Fibroblast of villous mesenchyme (primary cell): ENCODE data around the gene AKIRIN2. TPM values are rescaled to one million over a fixed set of nuclear protein-coding genes. Genes with fewer than 3 reads are reported as not detected.

Source experiments
- DNase-seq: peaks from one replicate; pipeline ENCODE4 v3.0.0-alpha.2; 2010; ENCODE audit warnings: low read depth
- H3K4me3 ChIP-seq: 2 replicates; pipeline ENCODE4 v1.5.1; 2011; ENCODE audit warnings: low read depth, mild to moderate bottlenecking, low read length
- CTCF ChIP-seq: IDR thresholded peaks from 2 replicates; pipeline ENCODE4 v1.5.1; 2012; ENCODE audit warnings: low read depth, mild to moderate bottlenecking, low read length; ENCODE audit not compliant: insufficient read depth
- total RNA-seq: library from RNA; depleted of rRNA; stranded (reverse); fragments of >200 nt; gene quantifications from 2 replicates; pipeline ENCODE4 v1.2.3, GENCODE V29; 2012

AKIRIN2 gene
- total RNA-seq, 1 donor, result 17.7 TPM

GRCh38 chr6:87668013-87668412 lies 34.0 kb downstream of the AKIRIN2 start:
- no peak for TF ChIP-seq CTCF
- H3K4me3 ChIP-seq, result no peak overlapping the region
- DNase-seq, result no peak

- TF ChIP-seq CTCF, result no peak
- DNase-seq, result no peak
- H3K4me3 ChIP-seq, result no peak overlapping the region
Measured at GRCh38 chr6:87667032-87667431, 35.0 kb downstream of the AKIRIN2 start.

GRCh38 chr6:87664921-87665485 lies 37.0 kb downstream of the AKIRIN2 start:
- peak; percentile 34 for DNase-seq
- no peak overlapping the region for H3K4me3 ChIP-seq
- TF ChIP-seq CTCF, result no peak

- no peak for TF ChIP-seq CTCF
- DNase-seq, result peak; percentile 23
- no peak overlapping the region for H3K4me3 ChIP-seq
Measured at GRCh38 chr6:87663434-87663833, 38.6 kb downstream of the AKIRIN2 start.

- no peak for TF ChIP-seq CTCF
- no peak for DNase-seq
- no peak overlapping the region for H3K4me3 ChIP-seq
Measured at GRCh38 chr6:87661503-87661902, 40.5 kb downstream of the AKIRIN2 start.

GRCh38 chr6:87661016-87661415 lies 41.0 kb downstream of the AKIRIN2 start:
- TF ChIP-seq CTCF, result no peak
- DNase-seq, result peak; percentile 61
- H3K4me3 ChIP-seq, result no peak overlapping the region

- no peak for TF ChIP-seq CTCF
- DNase-seq, result peak; percentile 43
- H3K4me3 ChIP-seq, result no peak overlapping the region
Measured at GRCh38 chr6:87660226-87660911, 41.7 kb downstream of the AKIRIN2 start.
